RWPE2 (cell line): Measurements from ENCODE around the gene TAT.
A peak's percentile ranks its signal among the peaks of the same experiment; 100 is the strongest.

Experiments used
- ATAC-seq: fragments of 200-7000 bp; cut with Tn5 transposase; 3 replicates; pipeline ENCODE4 v1.9.1; 2021; ENCODE audit warnings: low read depth
- DNase-seq: peaks from one replicate; pipeline ENCODE4 v3.0.0-alpha.2; 2020; ENCODE audit warnings: low spot score
- H3K27ac ChIP-seq: fragments of 450-650 bp; 2 replicates; pipeline ENCODE4 v1.5.1; 2017; ENCODE audit warnings: mild to moderate bottlenecking; ENCODE audit not compliant: poor library complexity, severe bottlenecking
- H3K27me3 ChIP-seq: fragments of 250-450 bp; sonication (Bioruptor Pico); 2 replicates; pipeline ENCODE4 v1.5.1; 2021; ENCODE audit warnings: mild to moderate bottlenecking, moderate library complexity; ENCODE audit not compliant: insufficient read depth, poor library complexity, severe bottlenecking
- H3K36me3 ChIP-seq: fragments of 250-450 bp; sonication (Bioruptor Pico); 2 replicates; pipeline ENCODE4 v1.5.1; 2020; ENCODE audit warnings: low read depth, mild to moderate bottlenecking, moderate library complexity
- H3K4me1 ChIP-seq: fragments of 250-450 bp; sonication (Bioruptor Pico); 2 replicates; pipeline ENCODE4 v1.5.1; 2021; ENCODE audit warnings: mild to moderate bottlenecking, moderate library complexity; ENCODE audit not compliant: insufficient read depth, poor library complexity, severe bottlenecking
- H3K4me3 ChIP-seq: fragments of 250-450 bp; sonication (Bioruptor Pico); 2 replicates; pipeline ENCODE4 v1.5.1; 2021; ENCODE audit warnings: mild to moderate bottlenecking, moderate library complexity; ENCODE audit not compliant: severe bottlenecking
- H3K9me3 ChIP-seq: fragments of 250-450 bp; sonication (Bioruptor Pico); 2 replicates; pipeline ENCODE4 v1.5.1; 2021; ENCODE audit warnings: mild to moderate bottlenecking, moderate library complexity; ENCODE audit not compliant: severe bottlenecking
- TF ChIP-seq, protein P1 (sequence below): fragments of 450-650 bp; IDR thresholded peaks from one replicate; pipeline ENCODE4 v1.5.1; 2017; ENCODE audit warnings: mild to moderate bottlenecking, moderate library complexity; ENCODE audit not compliant: poor library complexity, severe bottlenecking

Gene TAT

DNA sequence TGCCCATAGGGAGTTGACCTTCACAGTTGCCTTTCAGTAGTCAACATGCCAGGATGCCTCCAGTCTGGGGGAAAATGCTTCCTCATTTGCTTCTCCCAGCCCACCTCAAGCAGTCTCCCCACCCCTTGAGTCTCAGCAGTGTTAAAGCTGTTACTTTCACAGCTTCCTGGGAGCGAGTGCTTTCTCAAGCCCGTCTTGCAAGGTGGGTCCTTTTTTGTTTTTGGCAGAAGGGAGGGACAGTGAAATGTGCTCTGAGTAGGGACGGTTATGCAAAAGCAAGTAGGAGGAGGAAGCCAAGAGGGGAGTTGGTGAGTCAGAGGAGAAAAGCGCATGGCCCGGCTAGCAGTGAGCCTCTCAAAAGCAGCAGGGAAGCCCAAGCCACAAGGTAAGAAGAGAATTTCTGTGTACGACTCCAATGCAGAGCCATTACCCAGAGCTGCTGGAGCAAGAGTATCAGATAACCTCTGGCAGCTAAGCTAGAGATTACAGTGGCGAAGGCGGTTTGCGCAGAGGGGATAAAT lies 50.7 kb downstream of the TAT start, which contains the start of gene CHST4:
TSS of gene CHST4 (plus strand) at position 316 of the 521 bp plus-strand sequence. CDS start 10,252 bp downstream, outside the sequence.
- no peak for DNase-seq
- Histone ChIP-seq H3K27me3 (no peaks in the 10 kb centered on the region), H3K36me3 (no peaks in the 10 kb centered on the region), H3K27ac (no peak within 1 kb of the TSS), H3K4me1 (peaks cover 12% of the 10 kb centered on the region), H3K4me3 (no peak within 1 kb of the TSS), H3K9me3 (no peaks in the 10 kb centered on the region)
- TF ChIP-seq, protein P1, sequence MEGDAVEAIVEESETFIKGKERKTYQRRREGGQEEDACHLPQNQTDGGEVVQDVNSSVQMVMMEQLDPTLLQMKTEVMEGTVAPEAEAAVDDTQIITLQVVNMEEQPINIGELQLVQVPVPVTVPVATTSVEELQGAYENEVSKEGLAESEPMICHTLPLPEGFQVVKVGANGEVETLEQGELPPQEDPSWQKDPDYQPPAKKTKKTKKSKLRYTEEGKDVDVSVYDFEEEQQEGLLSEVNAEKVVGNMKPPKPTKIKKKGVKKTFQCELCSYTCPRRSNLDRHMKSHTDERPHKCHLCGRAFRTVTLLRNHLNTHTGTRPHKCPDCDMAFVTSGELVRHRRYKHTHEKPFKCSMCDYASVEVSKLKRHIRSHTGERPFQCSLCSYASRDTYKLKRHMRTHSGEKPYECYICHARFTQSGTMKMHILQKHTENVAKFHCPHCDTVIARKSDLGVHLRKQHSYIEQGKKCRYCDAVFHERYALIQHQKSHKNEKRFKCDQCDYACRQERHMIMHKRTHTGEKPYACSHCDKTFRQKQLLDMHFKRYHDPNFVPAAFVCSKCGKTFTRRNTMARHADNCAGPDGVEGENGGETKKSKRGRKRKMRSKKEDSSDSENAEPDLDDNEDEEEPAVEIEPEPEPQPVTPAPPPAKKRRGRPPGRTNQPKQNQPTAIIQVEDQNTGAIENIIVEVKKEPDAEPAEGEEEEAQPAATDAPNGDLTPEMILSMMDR = no peak
- peak; percentile 95 for ATAC-seq

DNA sequence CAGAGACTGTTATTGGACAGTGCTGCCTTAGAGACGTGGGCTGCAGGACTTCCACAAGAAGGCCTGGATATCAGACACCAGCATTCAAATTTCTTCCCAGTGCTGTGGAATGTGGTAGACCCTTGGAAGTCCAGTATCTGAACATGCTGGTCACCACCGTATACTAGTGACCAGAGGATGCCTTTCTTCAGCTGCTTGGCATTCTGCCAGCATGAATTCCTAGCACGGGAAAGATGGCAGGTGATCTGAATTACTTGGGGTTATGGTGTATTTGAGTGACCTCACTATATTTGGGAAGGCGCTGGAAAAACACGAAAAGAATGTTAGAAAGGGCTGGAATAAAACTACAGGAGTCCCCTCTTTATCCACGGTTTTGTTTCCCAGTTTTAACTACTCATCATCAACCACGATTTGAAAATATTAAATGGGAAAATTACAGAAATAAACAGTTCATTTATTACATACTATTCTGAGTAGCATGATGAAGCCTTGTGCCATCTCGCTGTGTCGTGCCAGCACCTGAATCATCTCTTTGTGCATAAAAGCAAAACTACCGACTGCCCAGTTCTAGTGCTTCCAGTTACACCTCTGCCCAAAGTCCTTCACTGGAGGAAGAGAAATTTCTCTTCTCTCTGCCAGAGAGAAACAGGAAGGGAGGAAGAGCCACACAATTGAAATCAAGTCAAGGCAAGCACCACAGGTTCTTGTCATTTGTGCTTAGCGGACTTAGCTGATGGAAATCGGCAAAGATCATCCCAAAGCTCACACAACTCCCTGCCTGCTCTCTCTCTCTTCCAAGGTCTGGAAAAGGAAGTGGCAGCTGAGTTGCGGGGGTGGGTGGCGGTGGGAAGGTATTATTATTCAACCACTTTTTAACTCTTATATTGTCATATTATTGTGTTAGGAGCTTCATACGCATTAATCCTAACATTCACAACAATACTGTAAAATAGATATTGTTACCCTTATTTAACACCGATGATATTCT lies 52.0 kb downstream of the TAT start:
- Histone ChIP-seq H3K4me3 (no peak overlapping the region), H3K9me3 (no peaks in the 10 kb centered on the region), H3K36me3 (no peaks in the 10 kb centered on the region), H3K4me1 (peaks cover 12% of the 10 kb centered on the region), H3K27me3 (no peaks in the 10 kb centered on the region), H3K27ac (no peak overlapping the region)
- no peak for ATAC-seq
- DNase-seq = no peak
- TF ChIP-seq, protein P1 = no peak

DNA sequence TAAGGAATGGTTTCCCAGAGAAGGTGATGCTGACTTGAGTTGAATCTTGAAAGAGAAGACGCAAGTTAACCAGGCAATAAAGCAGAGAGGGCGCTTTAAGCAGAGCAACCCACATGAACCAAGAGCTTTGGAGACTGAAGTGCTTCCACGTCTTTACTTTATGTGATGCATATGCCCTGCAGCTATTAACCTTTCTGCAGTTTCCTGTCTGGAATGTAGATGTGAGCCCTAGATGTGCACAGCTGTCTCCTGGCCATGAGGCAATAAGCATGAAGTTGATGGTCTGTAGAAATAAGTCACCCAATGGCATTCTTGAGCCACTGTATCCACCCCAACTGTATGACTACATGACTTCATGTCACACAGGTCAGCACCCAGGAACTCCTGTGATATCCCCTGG lies 56.3 kb downstream of the TAT start:
- H3K27ac ChIP-seq = no peak overlapping the region
- DNase-seq (no peak), ATAC-seq (peak; percentile 66)
- H3K4me1 ChIP-seq = peaks cover 2% of the 10 kb centered on the region
- no peaks in the 10 kb centered on the region for H3K36me3 ChIP-seq
- TF ChIP-seq, protein P1 = no peak
- H3K27me3 ChIP-seq = no peaks in the 10 kb centered on the region
- no peak overlapping the region for H3K4me3 ChIP-seq
- H3K9me3 ChIP-seq = no peaks in the 10 kb centered on the region
